ENCODE results near the gene SPATA31A1.
"Not testable (repeated sequence)": the region's sequence is repeated elsewhere in the genome, so short reads cannot be mapped to it uniquely, and the experiment has no call there.

SPATA31A1 gene

DNA sequence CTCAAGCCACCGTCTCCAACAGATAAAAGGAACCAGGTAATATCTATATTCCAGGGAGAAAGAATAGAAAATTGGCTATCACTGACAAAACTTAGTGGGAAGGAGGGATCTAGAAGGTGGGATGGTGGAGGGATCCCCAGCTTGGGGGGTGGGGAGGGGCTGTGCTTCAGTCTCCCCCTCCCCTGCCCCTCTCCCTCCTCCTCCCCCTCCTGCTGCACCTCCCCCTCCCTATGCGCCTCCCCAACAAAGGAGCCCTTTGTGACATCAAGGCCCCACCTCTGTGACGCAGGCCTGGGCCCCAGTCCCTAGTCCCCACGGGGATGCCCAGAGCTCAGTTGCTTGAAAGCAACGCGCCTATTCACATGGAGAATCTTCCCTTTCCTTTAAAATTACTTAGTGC is at the start of gene SPATA31A1:
SPATA31A1 (plus strand) TSS at position 301 of the 400 bp plus-strand sequence; CDS start at position 363, 62 bp downstream.
- DNase-seq (ENCODE audit: low read depth in 1 of 2, low spot score in 1 of 2) = not testable (repeated sequence)

DNA sequence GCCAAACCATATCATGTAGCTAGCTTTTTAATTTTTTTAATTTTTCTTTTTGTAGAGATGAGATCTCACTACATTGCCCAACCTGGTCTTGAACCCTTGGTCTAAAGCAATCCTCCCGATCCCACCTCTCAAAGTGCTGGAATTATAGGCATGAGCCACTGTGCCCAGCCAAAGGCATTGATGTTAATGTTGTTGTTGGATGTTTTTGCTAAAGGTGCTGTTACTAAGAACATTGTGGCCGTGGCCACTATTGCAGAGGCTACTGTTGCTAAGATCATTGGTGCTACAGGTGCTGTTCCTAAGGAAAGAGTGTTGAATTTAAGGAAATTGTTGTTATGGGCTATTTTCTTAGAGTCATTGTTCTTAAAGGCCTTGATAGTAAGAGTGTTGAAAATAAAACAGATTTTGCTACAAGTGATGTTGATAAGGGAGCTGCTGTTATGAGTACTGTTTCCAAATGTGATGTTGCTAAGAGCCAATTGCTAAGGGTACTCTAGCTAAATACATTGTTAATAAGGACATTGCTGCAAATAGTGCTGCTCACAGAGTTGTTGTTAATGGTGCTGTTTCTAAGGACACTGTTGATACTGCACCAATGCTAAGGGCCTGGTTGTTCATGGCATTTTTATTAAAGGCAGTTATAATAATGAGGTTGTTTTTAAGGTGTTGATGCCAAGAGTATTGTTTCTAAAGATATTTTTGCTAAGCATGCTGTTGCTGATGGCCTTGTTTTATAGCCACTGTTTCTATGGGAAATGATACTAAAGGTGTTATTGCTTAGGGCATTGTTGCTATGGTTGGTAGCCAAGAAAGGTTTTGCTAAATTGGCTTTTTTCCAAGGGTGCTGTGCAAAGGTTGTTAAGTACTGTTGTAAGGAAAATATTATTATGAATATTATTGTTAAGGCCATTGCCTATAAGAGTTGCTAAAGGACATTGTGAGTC is 52.1 kb downstream of the SPATA31A1 start:
- not testable (repeated sequence) for DNase-seq (ENCODE audit: low read depth in 1 of 2, low spot score in 1 of 2)

DNA sequence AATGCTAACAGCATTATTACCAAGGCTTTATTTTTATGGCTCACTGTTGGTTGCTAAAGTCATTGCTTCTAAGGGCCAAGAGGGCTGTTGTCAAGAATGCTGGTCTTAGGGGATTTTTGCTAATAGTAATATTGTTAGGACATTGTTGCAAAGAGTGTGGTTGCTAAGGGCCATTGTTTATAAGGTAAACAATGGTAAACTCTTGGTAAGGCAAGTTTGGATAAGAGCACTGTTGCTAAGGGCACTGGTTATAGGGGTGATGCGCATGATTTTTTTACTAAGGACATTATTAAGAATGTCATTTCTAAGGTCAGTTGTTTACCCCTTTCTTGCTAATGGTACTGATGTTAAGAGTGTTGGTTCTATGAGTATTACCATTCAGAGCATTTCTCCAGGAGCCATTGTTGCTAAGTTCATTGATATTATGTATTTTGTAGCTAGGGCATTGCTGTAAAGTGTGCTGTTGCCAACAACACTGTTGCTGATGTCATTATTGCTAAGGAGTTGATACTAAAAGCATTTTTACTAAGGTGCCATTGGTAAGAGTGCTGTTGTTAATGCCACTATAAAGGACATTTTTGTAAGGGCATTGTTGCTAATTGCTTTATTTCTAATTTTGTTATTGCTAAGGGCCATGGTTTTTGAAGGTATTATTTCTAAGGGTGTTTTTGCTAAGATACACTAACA is 55.9 kb downstream of the SPATA31A1 start:
- not testable (repeated sequence) for DNase-seq (ENCODE audit: low read depth in 1 of 2, low spot score in 1 of 2)
